ENCODE measurements around the gene CACNA1B. TPM values are rescaled to one million over a fixed set of nuclear protein-coding genes. Genes with fewer than 3 reads are reported as not detected.

The CACNA1B gene
- total RNA-seq, 6 donors from 2014 or later = 0.03 to 0.15 (median 0.03) TPM; not detected in 3

DNA sequence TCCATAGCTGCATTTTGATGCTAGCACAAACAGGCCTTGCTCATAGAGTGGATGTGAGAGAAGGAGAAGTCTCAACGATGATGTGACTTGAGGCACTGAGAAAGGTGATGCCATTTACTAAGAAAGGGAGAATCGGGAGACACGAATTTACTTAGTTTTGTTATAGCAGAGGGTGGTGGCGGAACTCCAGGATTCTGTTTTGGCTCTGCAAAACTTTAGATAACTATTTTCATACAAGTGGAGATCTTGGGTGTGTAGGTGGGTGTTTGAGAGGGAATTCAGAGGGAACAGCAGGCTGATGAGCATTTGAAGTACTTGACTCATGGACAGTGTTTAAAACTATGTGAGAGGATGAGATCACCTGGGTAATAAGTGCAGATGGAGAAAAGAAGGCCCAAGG lies 43.2 kb downstream of the CACNA1B start:
- H3K36me3 ChIP-seq = no peaks in the 10 kb centered on the region
- H3K27me3 ChIP-seq = no peaks in the 10 kb centered on the region
- H3K4me3 ChIP-seq = no peak overlapping the region
- H3K27ac ChIP-seq = no peak overlapping the region
- TF ChIP-seq POLR2AphosphoS5 (IDR thresholded peaks at IDR 0.05) (no peak), EP300 (IDR thresholded peaks at IDR 0.05) (no peak), POLR2A (IDR thresholded peaks at IDR 0.05) (no peak)
- TF ChIP-seq, protein P1, sequence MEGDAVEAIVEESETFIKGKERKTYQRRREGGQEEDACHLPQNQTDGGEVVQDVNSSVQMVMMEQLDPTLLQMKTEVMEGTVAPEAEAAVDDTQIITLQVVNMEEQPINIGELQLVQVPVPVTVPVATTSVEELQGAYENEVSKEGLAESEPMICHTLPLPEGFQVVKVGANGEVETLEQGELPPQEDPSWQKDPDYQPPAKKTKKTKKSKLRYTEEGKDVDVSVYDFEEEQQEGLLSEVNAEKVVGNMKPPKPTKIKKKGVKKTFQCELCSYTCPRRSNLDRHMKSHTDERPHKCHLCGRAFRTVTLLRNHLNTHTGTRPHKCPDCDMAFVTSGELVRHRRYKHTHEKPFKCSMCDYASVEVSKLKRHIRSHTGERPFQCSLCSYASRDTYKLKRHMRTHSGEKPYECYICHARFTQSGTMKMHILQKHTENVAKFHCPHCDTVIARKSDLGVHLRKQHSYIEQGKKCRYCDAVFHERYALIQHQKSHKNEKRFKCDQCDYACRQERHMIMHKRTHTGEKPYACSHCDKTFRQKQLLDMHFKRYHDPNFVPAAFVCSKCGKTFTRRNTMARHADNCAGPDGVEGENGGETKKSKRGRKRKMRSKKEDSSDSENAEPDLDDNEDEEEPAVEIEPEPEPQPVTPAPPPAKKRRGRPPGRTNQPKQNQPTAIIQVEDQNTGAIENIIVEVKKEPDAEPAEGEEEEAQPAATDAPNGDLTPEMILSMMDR (IDR thresholded peaks at IDR 0.05) = no peak
- 81 to 83% methylated on average over 4 of the region's 4 CpGs for WGBS, 2 donors
- H3K4me1 ChIP-seq = no peaks in the 10 kb centered on the region
- DNase-seq = no peak
- ATAC-seq (ENCODE audit: low FRiP score in 2 of 2) = no peak
- H3K9me3 ChIP-seq = no peaks in the 10 kb centered on the region

DNA sequence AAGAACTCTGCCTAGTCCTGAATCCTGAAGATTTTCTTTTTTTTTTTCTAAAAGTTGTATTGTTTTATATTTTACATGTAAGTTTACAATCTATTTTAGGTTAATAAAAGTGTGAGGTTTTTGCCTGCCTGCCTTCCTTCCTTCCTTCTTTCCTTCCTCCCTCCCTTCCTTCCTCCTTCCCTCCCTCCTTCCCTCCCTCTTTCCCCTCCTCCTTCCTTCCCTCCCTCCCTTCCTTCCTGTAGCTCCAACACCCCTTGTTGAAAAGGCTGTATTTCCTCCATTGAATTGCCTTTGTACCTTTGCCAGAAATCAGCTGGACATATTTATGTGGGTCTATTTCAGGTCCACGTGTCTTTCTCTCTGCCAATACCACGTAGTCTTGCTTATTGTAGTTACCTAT lies 46.6 kb downstream of the CACNA1B start:
- H3K4me3 ChIP-seq = no peak overlapping the region
- H3K36me3 ChIP-seq = no peaks in the 10 kb centered on the region
- peaks cover 0 to 4% (median 0%) of the 10 kb centered on the region in 4 donors for H3K9me3 ChIP-seq
- ATAC-seq (ENCODE audit: low FRiP score in 2 of 2) (no peak), DNase-seq (no peak)
- no peaks in the 10 kb centered on the region for H3K27me3 ChIP-seq
- no peak overlapping the region for H3K27ac ChIP-seq
- TF ChIP-seq POLR2AphosphoS5 (IDR thresholded peaks at IDR 0.05) (no peak), POLR2A (IDR thresholded peaks at IDR 0.05) (no peak), EP300 (IDR thresholded peaks at IDR 0.05) (no peak)
- TF ChIP-seq, protein P1 (IDR thresholded peaks at IDR 0.05) = no peak
- H3K4me1 ChIP-seq = no peaks in the 10 kb centered on the region
- WGBS, 2 donors = 38 to 56% methylated on average over 2 of the region's 2 CpGs

DNA sequence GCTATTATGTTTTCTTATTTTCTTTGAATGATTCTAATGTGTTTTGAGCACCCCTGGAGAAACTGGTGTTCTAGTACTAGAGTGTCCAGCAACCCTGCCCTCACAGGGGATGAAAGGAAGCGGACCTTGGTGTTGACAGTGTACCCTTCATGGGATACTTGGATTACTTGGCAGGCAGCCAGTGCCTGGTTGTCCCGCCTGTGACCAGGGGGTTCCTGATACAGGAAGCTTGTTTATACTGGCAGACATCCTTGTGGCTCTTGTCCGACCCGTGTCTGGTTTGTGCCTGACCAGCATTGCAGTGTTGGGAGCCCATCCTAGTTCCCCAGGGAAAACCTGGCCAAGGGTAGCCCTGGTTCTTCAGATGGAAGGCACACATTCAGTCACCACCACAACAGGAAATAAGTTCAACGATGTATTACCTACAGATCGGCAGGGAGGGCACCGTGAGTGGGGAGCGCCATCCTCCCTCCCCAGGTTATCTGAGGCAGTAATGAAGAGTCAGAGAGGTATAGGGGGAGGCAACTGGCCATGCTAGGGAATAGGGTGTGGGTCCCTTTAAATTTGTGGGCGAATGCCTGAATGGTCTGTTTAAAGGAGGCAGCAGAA lies 47.3 kb downstream of the CACNA1B start:
- H3K4me3 ChIP-seq = no peak overlapping the region
- TF ChIP-seq, protein P1 (IDR thresholded peaks at IDR 0.05) = no peak
- TF ChIP-seq EP300 (IDR thresholded peaks at IDR 0.05) (no peak), POLR2A (IDR thresholded peaks at IDR 0.05) (no peak), POLR2AphosphoS5 (IDR thresholded peaks at IDR 0.05) (no peak)
- peaks cover 0 to 4% (median 0%) of the 10 kb centered on the region in 4 donors for H3K9me3 ChIP-seq
- H3K27ac ChIP-seq = no peak overlapping the region
- H3K36me3 ChIP-seq = no peaks in the 10 kb centered on the region
- no peaks in the 10 kb centered on the region for H3K4me1 ChIP-seq
- no peaks in the 10 kb centered on the region for H3K27me3 ChIP-seq
- 52 to 85% methylated on average over 6 to 9 of the region's 9 CpGs for WGBS, 2 donors
- no peak for DNase-seq
- ATAC-seq (ENCODE audit: low FRiP score in 2 of 2) = no peak

- H3K36me3 ChIP-seq = no peaks in the 10 kb centered on the region
- ATAC-seq (ENCODE audit: low FRiP score in 2 of 2) (no peak), DNase-seq (no peak)
- TF ChIP-seq EP300 (IDR thresholded peaks at IDR 0.05) = no peak
- TF ChIP-seq, protein P1 (IDR thresholded peaks at IDR 0.05) = no peak
- TF ChIP-seq POLR2A (IDR thresholded peaks at IDR 0.05) = no peak
- TF ChIP-seq POLR2AphosphoS5 (IDR thresholded peaks at IDR 0.05) = no peak
- no peaks in the 10 kb centered on the region for H3K4me1 ChIP-seq
- H3K27me3 ChIP-seq = no peaks in the 10 kb centered on the region
- 91 to 92% methylated on average over 5 of the region's 5 CpGs for WGBS, 2 donors
- H3K9me3 ChIP-seq = peaks cover 0 to 32% (median 13%) of the 10 kb centered on the region in 4 donors
- H3K4me3 ChIP-seq = no peak overlapping the region
- H3K27ac ChIP-seq = no peak overlapping the region
These were observed 66.1 kb downstream of the CACNA1B start for GRCh38 chr9:137943655-137944054.

DNA sequence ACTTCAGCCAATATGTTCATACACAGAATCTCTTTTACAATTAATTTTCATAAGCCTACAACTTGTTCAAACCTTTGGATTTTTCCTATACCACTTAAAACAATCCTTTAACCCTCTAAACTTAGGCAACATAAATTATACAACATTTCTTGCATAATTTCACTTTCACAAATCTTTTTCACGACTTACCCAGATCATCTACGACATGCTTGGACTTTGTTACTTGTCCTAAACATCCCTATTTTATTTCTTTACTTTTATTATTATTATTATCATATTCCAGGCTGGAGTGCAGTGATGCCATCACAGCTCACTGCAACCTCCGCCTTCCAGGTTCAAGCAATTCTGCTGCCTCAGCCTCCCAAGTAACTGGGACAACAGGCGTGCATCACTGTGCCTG lies 68.0 kb downstream of the CACNA1B start:
- no peaks in the 10 kb centered on the region for H3K27me3 ChIP-seq
- whole genome bisulfite sequencing, 2 donors = 84 to 92% methylated on average over 4 of the region's 4 CpGs
- ATAC-seq (ENCODE audit: low FRiP score in 2 of 2) = no peak
- no peaks in the 10 kb centered on the region for H3K36me3 ChIP-seq
- no peak overlapping the region for H3K4me3 ChIP-seq
- peaks cover 0 to 32% (median 13%) of the 10 kb centered on the region in 4 donors for H3K9me3 ChIP-seq
- H3K27ac ChIP-seq = no peak overlapping the region
- no peak for DNase-seq
- TF ChIP-seq EP300 (IDR thresholded peaks at IDR 0.05) = no peak
- no peak for TF ChIP-seq POLR2AphosphoS5 (IDR thresholded peaks at IDR 0.05)
- TF ChIP-seq, protein P1 (IDR thresholded peaks at IDR 0.05) = no peak
- TF ChIP-seq POLR2A (IDR thresholded peaks at IDR 0.05) = no peak
- no peaks in the 10 kb centered on the region for H3K4me1 ChIP-seq

Measured in upper lobe of left lung (tissue), 6 donors.